Sigmoid colon (tissue), 7 donors: ENCODE measurements around the gene FGF12. TPM values are rescaled to one million over a fixed set of nuclear protein-coding genes. Genes with fewer than 3 reads are reported as not detected.

Experiments
- DNase-seq: peaks from one replicate; pipeline ENCODE4 v3.0.0-alpha.2; 2019
- H3K27ac ChIP-seq, 4 donors: fragments of 200-600 bp; sonication (generic); one replicate each; pipeline ENCODE4 v1.5.1; 2016 to 2019; ENCODE audit warnings: mild to moderate bottlenecking in 1 of 4
- H3K27me3 ChIP-seq, 3 donors: fragments of 200-600 bp; sonication (generic); one replicate each; pipeline ENCODE4 v1.5.1; 2019; ENCODE audit warnings: mild to moderate bottlenecking in 1 of 3
- H3K36me3 ChIP-seq, 4 donors: fragments of 200-600 bp; sonication (generic); one replicate each; pipeline ENCODE4 v1.5.1; 2016 to 2019
- H3K4me1 ChIP-seq, 4 donors: fragments of 200-600 bp; sonication (generic); one replicate each; pipeline ENCODE4 v1.5.1; 2017 to 2019
- H3K4me3 ChIP-seq, 4 donors: fragments of 200-600 bp; sonication (generic); one replicate each; pipeline ENCODE4 v1.5.1; 2017 to 2019; ENCODE audit warnings: mild to moderate bottlenecking in 2 of 4, moderate library complexity in 1 of 4
- H3K9me3 ChIP-seq, 4 donors: fragments of 200-600 bp in 3 of 4; sonication (generic) in 3 of 4; one replicate each; pipeline versions ENCODE4 v1.5.1 to v1.6.1; 2013 to 2019
- EP300 ChIP-seq, 4 donors: sonication (generic); formaldehyde crosslinking; IDR thresholded peaks; one replicate each; pipeline ENCODE4 v1.6.1; 2017; ENCODE audit warnings: antibody characterized with exemption in 4 of 4
- POLR2A ChIP-seq, 2 donors: fragments of 450-650 bp; IDR thresholded peaks; one replicate each; pipeline ENCODE4 v1.6.1; 2016; ENCODE audit warnings: antibody characterized with exemption in 2 of 2, mild to moderate bottlenecking in 2 of 2, moderate library complexity in 2 of 2
- POLR2AphosphoS5 ChIP-seq, 4 donors: sonication (generic); formaldehyde crosslinking; IDR thresholded peaks; one replicate each; pipeline ENCODE4 v1.6.1; 2017; ENCODE audit warnings: antibody characterized with exemption in 4 of 4
- WGBS, 2 donors: extraction: QIAGEN DNeasy Blood & Tissue Kit; methylation state at CpG; one replicate each; pipeline ENCODE4 v1.1.7; 2013; 5-methylcytosine and 5-hydroxymethylcytosine counted together
- intact Hi-C: fragments of 100-400 bp; cut with DNase I; formaldehyde crosslinking; loops from one replicate; pipeline ENCODE4 v1.15.1; 2023
- polyA plus RNA-seq, 3 donors: library from polyadenylated mRNA; stranded (reverse); fragments of 200-250 nt; gene quantifications; one replicate each; pipeline ENCODE4 v1.2.3, GENCODE V29; 2013
- total RNA-seq, 4 donors: library from RNA; depleted of rRNA; stranded (reverse); fragments of >200 nt; gene quantifications; one replicate each; pipeline ENCODE4 v1.1.0, GENCODE V29; 2016
- TF ChIP-seq, protein P1 (sequence below), 4 experiments: fragments of 450-650 bp in 3 of 4; fragments of 200-600 bp in 1 of 4; IDR thresholded peaks; one replicate each; pipeline ENCODE4 v1.5.1; 2016 to 2019; ENCODE audit warnings: antibody characterized with exemption in 4 of 4, mild to moderate bottlenecking in 3 of 4, moderate library complexity in 2 of 4
- donor health status: healthy with polysubstance abuse.
- donor health status: Bipolar disorder and iron deficiency.
- donor health status: healthy.

FGF12 gene
- total and polyA plus RNA-seq, 7 donors, result 0.32 to 7.8 (median 1.8) TPM

- Histone ChIP-seq H3K4me3 (no peak overlapping the region), H3K9me3 (no peaks in the 10 kb centered on the region), H3K36me3 (no peaks in the 10 kb centered on the region), H3K27ac (no peak overlapping the region), H3K27me3 (no peaks in the 10 kb centered on the region), H3K4me1 (no peaks in the 10 kb centered on the region)
- TF ChIP-seq, protein P1, sequence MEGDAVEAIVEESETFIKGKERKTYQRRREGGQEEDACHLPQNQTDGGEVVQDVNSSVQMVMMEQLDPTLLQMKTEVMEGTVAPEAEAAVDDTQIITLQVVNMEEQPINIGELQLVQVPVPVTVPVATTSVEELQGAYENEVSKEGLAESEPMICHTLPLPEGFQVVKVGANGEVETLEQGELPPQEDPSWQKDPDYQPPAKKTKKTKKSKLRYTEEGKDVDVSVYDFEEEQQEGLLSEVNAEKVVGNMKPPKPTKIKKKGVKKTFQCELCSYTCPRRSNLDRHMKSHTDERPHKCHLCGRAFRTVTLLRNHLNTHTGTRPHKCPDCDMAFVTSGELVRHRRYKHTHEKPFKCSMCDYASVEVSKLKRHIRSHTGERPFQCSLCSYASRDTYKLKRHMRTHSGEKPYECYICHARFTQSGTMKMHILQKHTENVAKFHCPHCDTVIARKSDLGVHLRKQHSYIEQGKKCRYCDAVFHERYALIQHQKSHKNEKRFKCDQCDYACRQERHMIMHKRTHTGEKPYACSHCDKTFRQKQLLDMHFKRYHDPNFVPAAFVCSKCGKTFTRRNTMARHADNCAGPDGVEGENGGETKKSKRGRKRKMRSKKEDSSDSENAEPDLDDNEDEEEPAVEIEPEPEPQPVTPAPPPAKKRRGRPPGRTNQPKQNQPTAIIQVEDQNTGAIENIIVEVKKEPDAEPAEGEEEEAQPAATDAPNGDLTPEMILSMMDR (IDR thresholded peaks at IDR 0.05), result no peak
- TF ChIP-seq POLR2AphosphoS5 (IDR thresholded peaks at IDR 0.05), result no peak
- no peak for TF ChIP-seq POLR2A (IDR thresholded peaks at IDR 0.05)
- no peak for TF ChIP-seq EP300 (IDR thresholded peaks at IDR 0.05)
- DNase-seq, result no peak
- intact Hi-C loops, result no loop called here
- 76 to 85% methylated on average over 3 of the region's 3 CpGs for WGBS, 2 donors
These were observed 107.1 kb downstream of the FGF12 start for GRCh38 chr3:192620275-192620674.

DNA sequence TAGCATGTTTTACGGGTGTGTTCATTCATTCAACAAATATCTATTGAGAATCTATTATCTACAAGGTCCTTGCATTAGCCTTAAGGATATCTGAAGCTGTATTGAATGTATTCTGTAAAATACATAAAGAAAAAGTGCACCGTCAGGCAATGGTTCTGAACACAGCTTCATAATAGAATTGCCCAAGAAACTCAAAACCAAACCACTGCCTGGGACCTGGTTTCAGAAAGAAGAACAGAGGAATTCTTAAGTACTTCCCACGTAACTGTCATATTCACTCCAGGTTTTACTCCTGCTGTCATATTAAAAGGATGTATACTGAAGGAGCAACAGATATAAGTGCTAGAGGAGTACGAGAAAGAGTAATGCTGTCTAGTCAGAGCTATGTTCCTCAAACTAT lies 115.9 kb downstream of the FGF12 start:
- WGBS, 2 donors, result 82 to 83% methylated on average over 4 of the region's 4 CpGs
- Histone ChIP-seq H3K4me3 (no peak overlapping the region), H3K27ac (no peak overlapping the region), H3K36me3 (no peaks in the 10 kb centered on the region), H3K9me3 (no peaks in the 10 kb centered on the region), H3K27me3 (no peaks in the 10 kb centered on the region), H3K4me1 (no peaks in the 10 kb centered on the region)
- DNase-seq, result no peak
- intact Hi-C loops, result no loop called here
- TF ChIP-seq POLR2AphosphoS5 (IDR thresholded peaks at IDR 0.05), result no peak
- no peak for TF ChIP-seq POLR2A (IDR thresholded peaks at IDR 0.05)
- TF ChIP-seq EP300 (IDR thresholded peaks at IDR 0.05), result no peak
- TF ChIP-seq, protein P1 (IDR thresholded peaks at IDR 0.05), result no peak

- 73 to 83% methylated on average over 8 of the region's 8 CpGs for WGBS, 2 donors
- no peaks in the 10 kb centered on the region for H3K9me3 ChIP-seq
- intact Hi-C loops, result no loop called here
- no peak for DNase-seq
- TF ChIP-seq, protein P1 (IDR thresholded peaks at IDR 0.05), result no peak
- TF ChIP-seq POLR2A (IDR thresholded peaks at IDR 0.05) (no peak), EP300 (IDR thresholded peaks at IDR 0.05) (no peak), POLR2AphosphoS5 (IDR thresholded peaks at IDR 0.05) (no peak)
- no peak overlapping the region for H3K27ac ChIP-seq
- H3K4me3 ChIP-seq, result no peak overlapping the region
- H3K27me3 ChIP-seq, result no peaks in the 10 kb centered on the region
- H3K36me3 ChIP-seq, result no peaks in the 10 kb centered on the region
- H3K4me1 ChIP-seq, result no peaks in the 10 kb centered on the region
These were observed 118.4 kb downstream of the FGF12 start for GRCh38 chr3:192608726-192609600.

DNA sequence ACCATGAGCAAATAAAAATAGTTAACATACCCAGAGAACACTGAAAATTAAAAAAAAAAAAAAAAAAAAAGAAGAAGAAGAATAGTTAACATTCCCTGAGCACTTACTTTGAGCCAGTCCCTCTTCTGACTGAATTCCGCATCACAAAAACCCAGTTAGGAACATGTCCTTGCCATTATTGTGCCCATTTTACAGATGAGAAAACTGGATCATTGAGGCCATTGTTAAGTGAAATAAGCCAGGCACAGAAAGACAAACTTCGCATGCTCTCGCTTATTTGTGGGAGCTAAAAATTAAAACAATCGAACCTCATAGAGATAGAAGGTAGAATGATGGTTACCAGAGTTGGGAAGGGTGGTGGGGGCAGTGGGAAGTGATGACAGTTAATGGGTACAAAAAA lies 119.5 kb downstream of the FGF12 start:
- Histone ChIP-seq H3K36me3 (no peaks in the 10 kb centered on the region), H3K27me3 (no peaks in the 10 kb centered on the region), H3K4me3 (no peak overlapping the region), H3K4me1 (no peaks in the 10 kb centered on the region), H3K9me3 (no peaks in the 10 kb centered on the region), H3K27ac (no peak overlapping the region)
- no peak for DNase-seq
- intact Hi-C loops, result no loop called here
- 92% methylated on average over 4 of the region's 4 CpGs for WGBS, 2 donors
- no peak for TF ChIP-seq POLR2AphosphoS5 (IDR thresholded peaks at IDR 0.05)
- TF ChIP-seq, protein P1 (IDR thresholded peaks at IDR 0.05), result no peak
- TF ChIP-seq EP300 (IDR thresholded peaks at IDR 0.05), result no peak
- TF ChIP-seq POLR2A (IDR thresholded peaks at IDR 0.05), result no peak
